GM20000 (cell line): ENCODE measurements around the gene SLC35E2B.
"Not testable (repeated sequence)": the region's sequence is repeated elsewhere in the genome, so short reads cannot be mapped to it uniquely, and the experiment has no call there.

Experiments
- DNase-seq: peaks from one replicate; pipeline ENCODE4 v3.0.0; 2012; ENCODE audit warnings: low spot score
- TF ChIP-seq, protein P1 (sequence below): IDR thresholded peaks from 2 replicates; pipeline ENCODE4 v1.5.1; 2012; ENCODE audit warnings: mild to moderate bottlenecking, control low read depth; ENCODE audit errors: extremely low read depth, missing control alignments

The SLC35E2B gene

DNA sequence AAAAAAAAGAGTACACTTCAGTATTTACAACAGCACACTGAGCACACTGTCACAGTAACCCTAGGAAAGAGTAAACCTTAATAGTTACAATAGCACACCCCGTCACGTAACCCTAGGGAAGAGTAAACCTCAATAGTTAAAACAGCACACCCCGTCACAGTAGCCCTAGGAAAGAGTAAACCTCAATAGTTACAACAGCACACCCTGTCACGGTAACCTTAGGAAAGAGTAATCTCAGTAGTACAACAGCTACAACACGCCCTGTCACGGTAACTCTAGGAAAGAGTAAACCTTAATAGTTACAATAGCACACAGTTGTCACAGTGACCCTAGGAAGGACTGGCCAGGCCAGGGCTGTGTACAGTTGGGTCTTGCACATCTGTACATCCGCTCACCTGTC lies 28.6 kb upstream of the SLC35E2B start:
- no peak for DNase-seq
- TF ChIP-seq, protein P1, sequence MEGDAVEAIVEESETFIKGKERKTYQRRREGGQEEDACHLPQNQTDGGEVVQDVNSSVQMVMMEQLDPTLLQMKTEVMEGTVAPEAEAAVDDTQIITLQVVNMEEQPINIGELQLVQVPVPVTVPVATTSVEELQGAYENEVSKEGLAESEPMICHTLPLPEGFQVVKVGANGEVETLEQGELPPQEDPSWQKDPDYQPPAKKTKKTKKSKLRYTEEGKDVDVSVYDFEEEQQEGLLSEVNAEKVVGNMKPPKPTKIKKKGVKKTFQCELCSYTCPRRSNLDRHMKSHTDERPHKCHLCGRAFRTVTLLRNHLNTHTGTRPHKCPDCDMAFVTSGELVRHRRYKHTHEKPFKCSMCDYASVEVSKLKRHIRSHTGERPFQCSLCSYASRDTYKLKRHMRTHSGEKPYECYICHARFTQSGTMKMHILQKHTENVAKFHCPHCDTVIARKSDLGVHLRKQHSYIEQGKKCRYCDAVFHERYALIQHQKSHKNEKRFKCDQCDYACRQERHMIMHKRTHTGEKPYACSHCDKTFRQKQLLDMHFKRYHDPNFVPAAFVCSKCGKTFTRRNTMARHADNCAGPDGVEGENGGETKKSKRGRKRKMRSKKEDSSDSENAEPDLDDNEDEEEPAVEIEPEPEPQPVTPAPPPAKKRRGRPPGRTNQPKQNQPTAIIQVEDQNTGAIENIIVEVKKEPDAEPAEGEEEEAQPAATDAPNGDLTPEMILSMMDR = no peak

DNA sequence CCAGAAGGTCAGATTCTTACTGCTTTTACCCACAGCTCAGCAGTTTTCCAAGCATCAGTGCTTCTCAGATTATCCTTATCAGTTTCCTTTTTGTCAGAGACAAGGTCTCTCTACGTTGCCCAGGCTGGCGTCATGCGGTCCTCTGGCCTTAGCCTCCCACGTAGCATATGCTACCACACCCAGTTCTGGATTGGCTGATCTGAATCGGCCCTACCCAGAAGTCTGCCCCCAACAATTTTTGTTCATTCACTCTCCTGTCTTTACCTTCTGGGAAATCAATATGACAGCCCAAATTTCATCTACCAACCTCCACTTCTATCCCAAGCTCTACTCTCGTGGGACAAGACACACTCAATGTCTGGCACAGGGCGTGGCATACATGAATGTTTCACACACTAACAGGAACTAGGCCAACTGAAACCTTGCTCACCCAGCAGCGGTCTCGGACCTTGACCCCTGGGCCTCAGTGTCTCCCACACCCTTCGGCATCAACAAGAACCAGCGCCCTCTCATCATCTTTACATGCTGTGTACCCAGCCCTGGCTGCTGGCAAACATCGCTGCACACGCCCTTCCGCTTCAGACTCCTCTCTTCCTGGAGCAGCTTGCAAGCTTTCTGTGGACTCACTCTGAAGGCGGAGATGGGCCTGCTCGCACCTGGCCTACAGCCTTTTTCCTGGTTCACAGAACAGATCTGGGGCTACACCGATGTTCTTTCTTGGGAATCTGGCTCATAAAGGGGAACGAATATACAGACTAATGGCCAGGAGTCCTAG lies 22.7 kb upstream of the SLC35E2B start:
- DNase-seq = not testable (repeated sequence)

DNA sequence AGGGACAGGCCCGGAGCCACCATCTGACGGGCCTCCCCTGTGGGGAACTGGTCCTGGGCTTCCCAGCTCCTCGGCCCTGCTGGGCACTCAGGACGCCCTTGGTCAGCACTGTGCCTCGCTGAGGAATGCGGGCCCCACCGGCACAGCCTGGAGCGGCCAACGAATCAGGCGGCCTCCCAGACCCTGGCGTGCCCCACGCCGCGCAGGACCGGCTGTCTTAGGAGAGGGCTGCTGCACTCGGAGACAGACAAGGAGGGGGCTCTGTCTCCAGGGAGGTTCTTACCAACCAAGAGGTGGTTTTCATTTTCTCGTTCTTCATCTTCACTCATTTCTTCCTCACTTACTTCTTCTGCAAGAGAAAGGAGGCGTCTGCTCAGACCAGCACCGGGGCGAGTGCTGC lies 15.3 kb upstream of the SLC35E2B start:
- not testable (repeated sequence) for DNase-seq

DNA sequence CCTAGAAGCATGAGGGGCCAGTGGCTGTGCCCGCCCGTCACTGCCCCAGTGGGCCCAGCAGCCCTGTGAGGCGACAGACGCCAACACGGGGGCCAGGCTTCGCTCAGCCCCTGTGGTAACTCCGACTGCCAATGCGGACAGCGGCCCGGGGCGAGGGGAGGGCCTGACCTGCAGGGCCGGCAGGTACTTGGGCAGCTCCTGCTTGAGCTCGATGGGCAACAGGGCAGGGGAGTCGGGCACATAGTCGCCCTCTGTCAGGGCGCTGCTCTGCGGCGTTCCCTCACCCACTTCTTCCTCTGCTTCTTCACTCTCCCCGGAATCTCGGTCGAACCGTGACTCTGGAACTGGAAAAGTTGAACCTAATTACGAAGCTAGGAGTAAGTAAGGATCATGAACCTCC lies 14.6 kb upstream of the SLC35E2B start:
- not testable (repeated sequence) for DNase-seq

DNA sequence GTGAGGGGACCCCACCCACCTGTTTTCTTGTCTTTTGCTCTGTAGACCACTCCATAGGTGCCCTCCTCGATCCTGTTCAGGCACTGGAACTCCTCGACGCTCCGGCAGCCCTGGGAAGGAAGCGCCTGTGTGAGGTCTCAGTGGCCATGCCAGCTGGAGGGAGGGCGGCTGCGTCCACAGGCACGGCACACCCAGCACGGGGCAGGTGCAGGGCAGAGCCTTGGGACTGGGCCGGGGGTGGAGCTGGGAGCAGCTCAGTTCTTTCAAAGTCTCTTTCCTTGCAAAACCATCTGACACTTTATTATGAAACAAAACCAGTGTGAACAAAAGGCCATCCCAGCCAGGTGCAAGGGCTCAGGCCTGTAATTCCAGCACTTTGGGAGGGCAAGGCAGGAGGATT lies 13.0 kb upstream of the SLC35E2B start:
- not testable (repeated sequence) for DNase-seq

DNA sequence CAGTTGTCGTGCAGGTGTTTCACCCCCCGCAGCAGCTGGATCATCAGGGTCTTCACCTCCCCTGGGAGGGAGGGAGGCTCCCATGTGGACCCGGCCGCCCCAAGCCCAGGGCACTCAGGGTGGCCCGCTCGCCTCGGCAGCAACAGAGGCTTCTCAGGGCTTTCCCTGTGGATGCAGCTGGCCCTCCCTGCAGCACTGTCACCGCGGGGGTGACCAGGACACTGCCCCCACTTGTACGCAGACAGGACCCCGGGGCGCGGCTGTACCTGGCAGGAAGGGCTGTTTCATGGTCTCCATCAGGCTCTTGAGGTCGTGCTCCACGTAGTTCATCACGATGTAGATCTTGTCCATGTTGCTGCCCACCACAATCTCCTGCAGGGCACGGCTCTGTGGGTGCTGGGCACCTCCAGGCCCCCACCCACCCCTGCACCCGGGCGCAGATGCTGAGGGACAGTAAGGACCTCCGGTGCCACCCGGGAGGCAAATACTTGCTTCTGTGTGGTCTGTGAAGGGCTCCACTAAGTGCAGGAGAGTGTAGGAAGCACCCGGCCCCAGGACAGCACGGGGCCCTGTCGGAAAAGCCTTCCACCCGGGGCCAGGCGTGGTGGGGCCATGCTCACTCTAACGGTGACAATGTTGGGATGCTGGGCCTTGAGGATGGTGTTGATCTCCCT lies 11.8 kb upstream of the SLC35E2B start:
- not testable (repeated sequence) for DNase-seq

DNA sequence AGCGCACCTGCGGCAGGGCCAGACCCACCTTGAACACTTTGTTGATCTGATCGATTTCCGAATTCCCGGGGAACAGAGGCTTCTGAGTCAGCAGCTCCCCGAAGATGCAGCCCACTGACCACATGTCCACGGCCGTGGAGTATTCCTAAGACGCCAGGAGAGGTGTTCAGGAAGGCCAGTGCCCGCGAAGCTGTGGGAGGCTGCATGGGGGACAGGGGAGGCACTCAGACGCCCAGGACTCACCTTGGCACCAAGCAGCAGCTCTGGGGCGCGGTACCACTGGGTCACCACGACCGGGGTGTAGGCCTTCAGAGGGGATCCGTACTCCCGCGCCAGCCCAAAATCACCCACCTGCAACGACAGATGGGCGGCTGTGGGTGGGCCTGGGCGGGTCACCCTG lies 11.2 kb upstream of the SLC35E2B start:
- DNase-seq = peak; percentile 6
- TF ChIP-seq, protein P1 = no peak

DNA sequence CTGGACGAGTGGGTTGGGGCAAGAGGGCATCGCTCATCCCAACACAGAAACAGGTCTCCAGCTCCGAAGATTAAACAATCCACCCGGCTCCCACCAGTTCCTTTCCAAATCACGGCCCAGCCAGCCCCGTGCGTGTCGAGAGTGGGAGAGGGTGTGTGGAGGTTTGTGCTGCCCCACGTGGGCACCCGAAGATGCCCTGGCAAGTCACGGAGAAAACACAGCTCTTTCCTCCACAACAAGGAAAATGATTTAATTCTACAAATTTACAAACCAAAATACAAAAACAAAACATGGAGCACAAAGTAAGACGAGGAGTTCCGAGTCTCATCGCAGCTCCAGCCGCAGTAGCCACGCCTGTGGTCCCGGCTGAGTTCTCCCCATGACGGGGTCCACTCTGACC lies 9.9 kb upstream of the SLC35E2B start:
- DNase-seq = not testable (repeated sequence)

DNA sequence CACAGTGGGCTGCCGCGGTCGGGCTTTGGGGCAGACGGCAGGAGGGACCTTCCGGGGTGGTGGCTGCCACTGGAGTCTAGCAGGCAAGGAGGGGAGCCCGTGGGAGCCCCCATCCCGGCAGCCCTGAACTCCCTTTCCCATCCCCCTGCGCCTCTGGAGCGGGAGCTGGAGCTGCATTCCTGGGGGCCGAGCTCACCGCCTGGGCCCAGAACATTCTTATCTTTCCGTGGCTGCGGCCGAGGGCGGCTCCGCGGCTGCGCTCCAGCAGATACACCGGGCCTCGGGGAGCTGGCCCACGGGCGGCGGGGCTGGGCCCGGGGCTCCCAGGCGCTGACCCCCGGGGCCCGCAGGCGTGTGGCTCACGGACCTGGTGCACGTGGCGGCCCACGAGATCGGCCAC lies 8.0 kb upstream of the SLC35E2B start:
- DNase-seq = not testable (repeated sequence)

DNA sequence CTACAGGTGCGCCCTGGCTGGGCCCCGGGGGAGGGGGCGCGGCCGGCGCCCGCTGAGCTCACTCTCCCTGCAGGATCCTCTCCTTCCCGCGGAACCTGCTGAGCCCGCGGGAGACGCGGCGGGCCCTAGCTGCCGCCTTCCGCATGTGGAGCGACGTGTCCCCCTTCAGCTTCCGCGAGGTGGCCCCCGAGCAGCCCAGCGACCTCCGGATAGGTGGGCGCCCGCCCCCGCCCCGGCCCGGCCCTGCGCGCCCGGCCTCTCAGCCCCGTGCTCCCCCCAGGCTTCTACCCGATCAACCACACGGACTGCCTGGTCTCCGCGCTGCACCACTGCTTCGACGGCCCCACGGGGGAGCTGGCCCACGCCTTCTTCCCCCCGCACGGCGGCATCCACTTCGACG lies 7.5 kb upstream of the SLC35E2B start:
- not testable (repeated sequence) for DNase-seq

DNA sequence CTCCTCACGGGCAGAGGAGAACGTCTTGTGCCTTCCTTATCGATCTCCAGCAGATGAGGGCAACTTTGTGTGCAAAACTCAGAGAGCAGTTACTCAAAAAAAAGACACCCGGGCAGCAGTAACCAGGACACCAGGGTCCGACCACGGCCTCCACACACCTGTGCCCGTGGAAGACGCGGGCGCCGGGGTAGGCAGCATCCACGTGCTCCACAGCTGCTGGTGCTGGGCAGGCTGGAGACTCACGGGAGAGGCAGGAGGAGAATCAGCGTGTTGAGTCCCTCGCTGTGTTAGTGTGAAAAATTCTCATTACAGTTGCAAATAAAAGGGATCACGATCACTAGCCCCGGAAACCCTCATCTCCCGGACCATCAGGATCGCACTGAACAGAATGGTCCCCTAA lies 6.5 kb upstream of the SLC35E2B start:
- not testable (repeated sequence) for DNase-seq

DNA sequence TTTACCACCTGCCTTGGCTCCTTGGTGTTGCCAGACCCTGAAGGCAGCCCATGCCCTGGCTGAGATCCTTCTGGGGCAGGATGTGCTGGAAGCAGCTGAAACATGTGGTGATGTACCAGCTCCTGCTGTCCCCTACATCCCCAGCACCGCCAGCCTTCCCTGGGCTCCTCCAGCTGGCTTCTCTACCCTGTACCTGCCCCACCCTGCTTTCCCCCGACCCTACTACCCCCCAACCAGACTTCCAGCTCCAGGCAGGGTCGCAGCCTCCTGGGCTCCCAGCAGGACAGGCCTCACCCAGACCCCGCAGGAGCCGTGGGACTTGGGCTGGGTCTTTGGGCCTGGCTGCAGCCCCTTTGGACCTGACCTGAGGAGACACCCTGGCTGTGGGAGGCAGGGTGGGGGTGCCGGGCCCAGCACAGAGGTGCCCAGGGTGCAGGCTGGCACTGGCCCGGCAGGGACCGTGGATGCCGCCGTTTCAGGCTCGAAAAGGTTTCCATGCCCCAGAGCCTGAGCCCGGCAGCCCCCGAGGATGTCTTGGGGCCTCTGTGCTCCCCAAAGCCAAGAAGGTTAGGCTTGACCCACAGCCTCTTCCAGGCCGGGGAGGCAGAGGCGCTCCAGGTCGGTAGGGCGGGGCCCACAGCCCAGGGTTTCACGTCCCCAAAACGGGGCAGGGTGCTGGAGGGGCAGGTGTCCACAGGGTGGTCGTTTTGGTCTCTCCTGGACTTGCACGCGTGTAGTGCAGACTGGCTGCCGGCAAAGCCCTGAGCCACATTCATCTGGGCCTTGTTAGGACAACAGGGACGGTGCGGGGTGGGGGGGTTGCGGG lies 5.0 kb upstream of the SLC35E2B start:
- not testable (repeated sequence) for DNase-seq

DNA sequence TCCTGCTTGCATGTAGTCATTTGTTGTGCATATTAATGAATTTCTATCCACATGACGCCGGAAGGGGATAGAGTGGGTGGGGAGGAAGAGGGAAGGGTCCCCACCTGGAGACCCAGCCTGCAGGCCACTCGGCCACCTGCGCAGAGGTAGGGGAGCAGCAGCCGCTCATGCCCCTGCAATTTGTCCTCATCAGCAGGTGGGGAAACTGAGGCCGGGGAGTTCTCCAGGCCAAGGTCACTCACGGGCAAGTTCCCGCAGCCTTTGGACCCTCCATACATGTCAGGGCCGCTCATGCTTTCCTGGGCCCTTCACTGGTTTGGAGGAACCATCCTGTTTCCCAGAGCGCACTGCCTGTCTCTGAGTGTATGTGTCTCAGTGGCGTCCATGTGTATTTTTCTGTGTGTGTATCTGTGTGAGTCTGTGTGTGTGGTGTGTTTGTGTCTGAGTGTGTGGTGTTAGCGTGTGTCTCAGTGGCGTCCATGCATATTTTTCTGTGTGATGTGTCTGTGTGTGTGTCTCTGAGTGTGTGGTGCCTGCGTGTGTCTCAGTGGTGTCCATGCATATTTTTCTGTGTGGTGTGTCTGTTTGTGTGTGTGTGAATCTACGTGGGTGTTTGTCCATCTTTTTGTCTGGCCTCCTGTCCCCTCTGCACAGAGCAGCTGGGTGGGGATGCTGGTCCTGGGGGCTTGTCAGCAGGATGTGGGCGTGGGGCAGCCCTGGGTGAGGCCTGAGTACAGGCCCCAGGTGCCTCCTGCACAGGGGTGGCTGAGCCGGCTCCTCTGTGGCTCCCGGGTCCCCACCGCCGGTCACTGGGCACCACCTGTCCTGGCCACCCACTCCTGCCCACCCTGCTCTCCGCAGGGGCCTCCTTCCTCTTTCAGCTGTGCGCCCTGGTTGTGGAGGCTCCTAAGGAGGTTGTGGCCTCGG lies 4.1 kb upstream of the SLC35E2B start:
- DNase-seq = not testable (repeated sequence)

DNA sequence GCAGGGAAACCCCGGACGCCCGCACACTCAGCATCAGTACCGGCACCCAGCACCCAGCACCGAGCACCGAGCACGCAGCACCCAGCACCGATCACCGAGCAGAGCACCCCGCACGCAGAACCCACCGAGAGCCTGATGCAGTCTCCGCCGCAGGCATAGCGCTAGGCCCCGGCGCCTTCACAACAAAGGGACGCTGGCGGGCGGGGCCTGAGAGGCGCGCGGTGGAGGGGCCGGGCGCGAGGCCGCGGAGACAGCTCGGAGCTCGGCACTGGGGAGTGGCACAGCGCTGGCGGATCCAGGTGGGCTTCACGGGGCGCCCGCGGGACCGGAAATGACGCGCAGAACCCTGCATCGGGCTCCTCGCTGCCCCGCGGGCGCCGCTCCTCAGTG lies 276 bp downstream of the SLC35E2B start:
- DNase-seq = not testable (repeated sequence)

DNA sequence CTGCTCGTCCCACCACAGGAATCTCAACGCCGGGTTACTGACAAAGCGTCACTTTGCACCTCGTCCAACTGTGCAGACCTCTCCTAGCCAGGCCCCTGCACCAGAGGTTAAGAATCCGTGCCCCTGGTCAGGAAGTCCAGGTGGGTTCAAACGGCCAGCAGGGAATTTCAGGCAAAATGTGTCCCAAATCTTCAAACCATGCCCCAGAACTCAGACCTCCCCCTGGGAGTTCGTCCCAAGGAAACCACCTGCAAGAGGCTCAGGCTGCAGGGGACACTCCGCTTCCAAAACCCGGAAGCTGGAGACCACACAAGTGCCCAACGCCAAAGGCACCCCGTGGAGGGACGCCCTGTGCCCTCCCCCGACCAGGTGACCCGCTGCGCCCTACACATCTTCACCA lies 1.2 kb downstream of the SLC35E2B start:
- DNase-seq = not testable (repeated sequence)

DNA sequence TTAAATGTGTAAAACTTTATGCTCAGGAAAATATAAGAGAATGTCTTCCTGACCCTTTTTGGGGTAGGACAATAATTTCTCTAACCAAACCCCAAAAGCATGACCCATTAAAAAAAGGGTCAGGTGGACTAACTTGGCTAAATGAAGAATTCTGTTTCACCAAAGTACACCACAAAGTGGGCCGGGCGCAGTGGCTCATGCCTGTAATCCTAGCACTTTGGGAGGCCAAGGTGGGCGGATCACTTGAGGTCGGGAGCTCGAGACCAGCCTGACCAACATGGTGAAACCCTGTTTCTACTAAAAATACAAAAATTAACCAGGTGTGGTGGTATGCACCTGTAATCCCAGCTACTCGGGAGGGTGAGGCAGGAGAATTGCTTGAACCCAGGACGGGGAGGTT lies 3.1 kb downstream of the SLC35E2B start:
- DNase-seq = not testable (repeated sequence)
